Brain pericyte (primary cell): ENCODE data around the gene TWSG1.
"Not testable (repeated sequence)": the region's sequence is repeated elsewhere in the genome, so short reads cannot be mapped to it uniquely, and the experiment has no call there.

Experiments
- DNase-seq: peaks from one replicate; pipeline ENCODE4 v3.0.0-alpha.2; 2012; ENCODE audit warnings: low read depth, low spot score

Gene TWSG1

DNA sequence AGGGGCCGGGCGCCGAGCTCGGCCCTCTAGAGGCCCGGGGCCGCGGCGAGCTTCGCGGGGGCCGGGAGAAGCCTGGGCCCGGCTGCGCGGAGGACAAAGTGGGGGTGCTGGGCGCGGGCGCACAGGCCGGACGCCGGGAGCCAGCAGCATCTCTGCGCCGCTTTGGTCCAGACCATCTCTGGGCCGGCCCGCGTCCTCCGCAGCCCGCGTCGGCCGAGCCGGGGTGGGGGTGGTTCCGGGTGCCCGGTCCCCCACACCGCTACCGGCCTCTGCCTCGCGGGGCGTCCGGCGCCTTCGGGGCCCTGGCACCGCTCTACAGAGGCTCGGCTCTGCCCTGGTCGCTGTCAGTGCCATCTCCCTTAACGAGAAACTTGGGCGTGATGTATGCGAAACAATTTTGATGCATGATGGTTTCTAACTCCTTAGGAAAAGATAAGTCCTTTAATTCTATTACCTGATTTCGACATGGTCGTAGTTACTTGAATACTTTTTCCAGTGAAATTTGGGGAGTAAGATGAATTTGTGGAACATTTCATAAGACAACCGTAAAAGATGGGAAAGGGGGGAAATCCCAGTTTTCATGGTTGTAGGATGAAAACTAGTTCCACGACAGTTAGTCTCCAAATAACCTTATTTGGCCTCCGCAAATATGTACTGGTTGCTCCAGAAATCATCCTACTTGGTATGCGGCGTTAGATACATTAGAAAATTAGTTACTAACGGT is 562 bp downstream of the TWSG1 start:
- no peak for DNase-seq

DNA sequence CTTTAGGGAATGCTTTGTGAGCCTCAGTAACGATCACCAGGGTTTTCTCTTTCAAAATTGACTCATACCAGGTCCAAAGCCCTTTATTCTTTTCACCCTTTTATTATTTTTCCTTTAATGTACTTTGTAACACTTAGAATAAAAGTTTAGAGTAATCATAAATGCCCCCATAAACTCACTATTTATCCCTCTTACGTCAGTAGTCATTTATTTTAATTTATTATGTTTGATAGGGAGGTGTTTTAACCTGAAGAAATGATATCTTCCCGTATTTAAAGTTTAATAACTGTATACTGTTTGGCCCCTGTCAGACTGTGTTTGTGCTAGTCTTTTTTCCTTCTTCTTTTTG is 1.1 kb downstream of the TWSG1 start:
- no peak for DNase-seq

DNA sequence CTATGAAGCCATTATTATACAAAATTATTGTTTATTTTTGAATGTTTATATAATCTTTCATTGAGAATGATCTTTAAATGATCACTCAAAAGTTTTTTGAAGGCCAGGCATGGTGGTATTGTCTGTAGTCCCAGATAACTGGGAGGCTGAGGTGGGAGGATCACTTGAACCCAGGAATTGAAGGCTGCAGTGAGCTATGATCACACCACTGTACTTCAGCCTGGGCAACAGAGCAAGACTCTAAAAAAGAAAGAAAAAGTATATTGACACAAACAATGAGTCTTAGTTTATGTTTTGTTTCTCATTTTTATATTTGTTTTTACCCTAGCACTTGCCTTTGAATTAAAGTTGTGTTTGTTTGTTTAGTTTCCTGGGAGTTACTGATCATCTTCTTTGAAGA is 2.3 kb downstream of the TWSG1 start:
- DNase-seq = no peak

DNA sequence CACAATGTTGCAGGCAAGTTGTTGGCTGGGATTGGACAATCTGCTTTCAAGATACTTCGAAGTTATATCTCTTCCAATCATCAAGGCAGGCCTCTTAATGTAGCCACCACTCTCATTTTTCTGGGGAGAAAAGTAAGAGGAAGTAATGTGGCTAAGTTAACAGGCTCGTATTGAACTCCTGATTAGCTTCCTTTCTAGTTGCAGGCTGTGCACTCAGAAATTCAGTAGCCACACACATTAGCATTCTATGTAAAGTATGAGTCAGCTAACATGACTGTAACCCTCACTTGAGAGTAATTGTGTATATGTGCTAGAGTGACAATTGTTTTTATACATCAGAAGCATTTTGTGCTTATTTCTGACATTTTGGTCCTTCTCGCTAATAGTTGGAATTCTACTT is 3.3 kb downstream of the TWSG1 start:
- DNase-seq = no peak

DNA sequence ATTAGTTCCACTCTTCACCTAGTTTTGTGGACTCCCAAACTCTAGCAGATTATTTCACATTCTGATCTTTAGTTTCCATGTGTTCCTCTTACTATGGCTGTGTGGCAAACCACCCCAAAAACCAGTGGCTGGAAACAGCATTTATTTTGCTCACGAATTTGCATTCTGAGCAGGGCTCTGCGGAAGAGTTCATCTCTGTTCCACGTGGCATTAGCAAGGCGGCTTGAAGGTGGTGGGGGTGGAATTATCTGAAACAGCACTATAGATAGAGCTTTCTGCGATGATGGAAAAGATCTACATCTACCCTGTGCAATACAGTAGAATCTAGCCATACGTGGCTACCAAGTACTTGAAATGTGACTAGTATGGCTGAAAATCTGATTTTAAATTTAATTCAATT is 5.9 kb downstream of the TWSG1 start:
- DNase-seq = no peak

DNA sequence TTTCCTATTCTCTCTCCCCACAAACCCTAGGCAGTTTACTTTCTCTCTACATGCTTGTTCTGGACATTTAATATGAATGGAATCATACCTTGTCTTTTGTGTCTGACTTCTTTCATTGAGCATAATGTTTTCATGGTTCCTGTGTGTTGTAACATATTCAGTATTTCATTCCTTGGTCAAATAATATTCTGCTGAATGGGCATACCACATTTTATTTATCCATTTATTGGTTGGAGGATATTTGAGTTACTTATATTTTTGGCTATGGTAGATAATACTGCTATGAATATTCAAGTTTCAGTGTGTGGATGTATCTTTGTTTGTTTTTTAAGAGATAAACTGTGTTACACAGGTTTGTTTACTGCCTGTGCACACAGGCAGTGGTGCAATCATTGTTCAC is 9.0 kb downstream of the TWSG1 start:
- DNase-seq = no peak

DNA sequence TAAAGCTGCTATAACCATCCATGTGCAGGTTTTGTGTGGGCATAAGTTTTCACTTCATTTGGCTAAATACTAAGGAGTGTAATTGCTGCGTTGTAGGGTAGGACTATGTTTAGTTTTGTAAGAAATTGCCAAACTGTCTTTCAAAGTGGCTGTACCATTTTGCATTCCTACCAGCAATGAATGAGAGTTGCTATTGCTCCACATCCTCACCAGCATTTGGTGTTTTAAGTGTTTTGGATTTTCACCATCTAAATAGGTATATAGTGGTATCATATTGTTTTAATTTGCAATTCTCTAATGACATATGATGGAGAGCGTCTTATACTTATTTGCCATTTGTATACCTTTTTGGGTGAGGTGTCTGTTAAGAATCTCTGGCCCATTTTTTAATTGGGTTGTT is 12.2 kb downstream of the TWSG1 start:
- DNase-seq = no peak

DNA sequence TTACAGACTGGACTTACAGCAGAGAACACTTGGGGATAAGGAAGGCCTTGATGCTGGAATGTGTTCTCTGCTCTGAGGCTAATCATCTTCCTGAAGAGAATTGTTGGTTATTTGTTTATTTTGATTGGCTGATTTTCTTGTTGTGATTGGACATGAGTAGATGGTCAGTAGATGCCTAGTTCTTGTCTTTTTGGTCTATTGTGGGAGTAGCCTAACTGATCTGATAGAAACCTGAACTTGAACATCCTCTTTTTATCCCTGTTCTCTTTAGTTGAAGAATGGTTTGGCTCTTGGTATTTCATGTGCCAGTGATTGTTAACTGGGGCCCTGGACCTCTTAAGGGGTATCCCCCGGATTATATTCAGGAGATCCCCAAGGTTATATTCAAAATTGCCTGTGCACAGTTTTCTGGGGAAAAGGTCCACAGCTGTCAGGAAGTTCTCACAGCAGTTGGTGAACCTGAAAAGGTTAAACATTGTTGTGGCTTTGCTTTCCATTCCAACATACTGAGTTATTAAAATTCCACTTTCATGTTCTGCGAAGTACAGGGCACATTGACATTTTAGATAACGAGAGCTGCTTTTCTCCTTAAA is 13.6 kb downstream of the TWSG1 start:
- DNase-seq = peak; percentile 22

DNA sequence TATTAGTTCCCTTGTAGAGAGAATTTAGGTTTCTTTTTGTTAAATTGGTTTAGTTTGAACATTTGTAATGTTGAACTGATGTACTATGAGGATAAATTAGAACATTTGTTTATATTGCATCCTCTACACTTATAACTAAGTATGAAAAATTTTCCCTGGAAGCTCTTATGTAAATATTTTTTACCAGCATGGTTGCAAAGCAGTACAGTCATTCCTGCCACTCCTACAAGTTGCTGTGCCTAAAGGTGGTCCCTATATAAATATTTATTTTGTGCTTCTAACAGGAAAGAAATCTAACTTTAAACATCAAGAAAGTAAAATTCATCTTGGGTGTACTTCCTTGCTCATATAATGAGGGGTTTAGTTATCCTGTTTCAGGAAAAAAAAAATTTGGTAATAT is 14.2 kb downstream of the TWSG1 start:
- no peak for DNase-seq

DNA sequence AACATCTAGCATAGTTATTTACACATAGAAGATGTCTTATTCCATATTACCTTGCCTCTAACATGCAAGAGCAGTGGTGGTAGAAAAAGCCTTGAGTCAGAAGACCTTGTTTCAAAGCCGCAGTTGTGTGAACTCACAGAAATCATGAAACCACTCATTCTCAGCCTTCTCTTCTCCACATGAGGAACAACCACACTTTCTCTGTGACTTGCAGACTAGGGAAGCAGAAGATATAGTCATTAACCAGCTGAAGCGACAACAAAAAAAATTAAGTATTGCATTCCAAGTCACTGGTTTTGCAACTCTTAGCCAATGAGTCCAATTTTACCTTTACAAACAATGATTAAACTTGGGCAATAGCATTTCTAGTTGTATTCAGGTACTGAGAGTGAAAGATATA is 19.0 kb downstream of the TWSG1 start:
- DNase-seq = no peak

DNA sequence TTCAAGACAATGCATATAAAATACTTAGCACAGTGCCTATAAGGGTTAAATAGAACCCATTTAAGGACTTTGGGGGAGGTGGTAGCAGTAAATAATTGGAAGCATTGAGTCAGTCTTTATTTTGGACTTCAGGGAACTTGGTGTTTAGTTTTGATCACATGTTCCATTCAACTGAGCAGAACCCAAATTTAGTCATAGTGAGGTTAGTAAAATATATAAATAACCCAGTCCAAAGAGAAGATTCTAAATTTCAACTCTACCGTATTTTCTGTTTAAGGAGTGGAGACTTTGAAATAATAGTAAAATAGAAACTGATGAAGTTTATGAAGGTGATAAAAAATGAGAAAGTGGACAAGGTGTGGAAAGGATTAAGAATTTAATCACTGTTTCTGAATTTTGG is 19.7 kb downstream of the TWSG1 start:
- no peak for DNase-seq

DNA sequence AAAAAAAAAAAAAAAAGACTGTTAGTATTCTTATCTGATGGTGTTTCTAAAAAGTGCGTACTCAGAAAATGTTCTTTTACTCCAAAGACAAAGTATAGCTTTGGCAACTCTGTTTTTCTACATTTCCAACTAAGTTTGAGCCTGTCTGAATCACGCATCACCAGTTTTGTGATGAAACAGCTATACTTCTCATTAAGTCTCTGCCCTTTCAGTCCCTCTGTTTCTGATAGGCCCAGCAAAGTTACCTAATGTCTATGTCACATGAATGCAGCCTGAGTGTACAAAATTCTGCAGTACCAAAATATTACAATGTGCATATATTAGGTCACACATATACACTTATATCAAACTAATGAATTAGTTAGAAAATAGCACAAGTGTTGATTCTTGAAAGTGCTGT is 22.4 kb downstream of the TWSG1 start:
- DNase-seq = no peak

DNA sequence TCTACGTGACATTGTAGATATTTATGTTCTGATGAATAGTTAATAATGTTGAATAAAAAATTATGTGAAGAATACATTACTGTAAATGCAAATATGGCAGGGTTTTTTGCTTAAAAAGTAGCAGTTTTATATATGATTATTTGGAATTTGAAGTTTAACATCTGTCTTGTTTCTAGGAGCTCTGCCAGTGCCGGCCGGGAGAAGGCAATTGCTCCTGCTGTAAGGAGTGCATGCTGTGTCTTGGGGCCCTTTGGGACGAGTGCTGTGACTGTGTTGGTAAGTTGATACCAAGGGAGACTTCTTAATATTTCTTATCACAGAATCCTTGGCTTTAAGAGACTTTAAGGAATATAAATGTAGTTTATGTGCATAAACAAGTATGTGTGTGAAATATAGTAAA is 25.2 kb downstream of the TWSG1 start:
- no peak for DNase-seq

DNA sequence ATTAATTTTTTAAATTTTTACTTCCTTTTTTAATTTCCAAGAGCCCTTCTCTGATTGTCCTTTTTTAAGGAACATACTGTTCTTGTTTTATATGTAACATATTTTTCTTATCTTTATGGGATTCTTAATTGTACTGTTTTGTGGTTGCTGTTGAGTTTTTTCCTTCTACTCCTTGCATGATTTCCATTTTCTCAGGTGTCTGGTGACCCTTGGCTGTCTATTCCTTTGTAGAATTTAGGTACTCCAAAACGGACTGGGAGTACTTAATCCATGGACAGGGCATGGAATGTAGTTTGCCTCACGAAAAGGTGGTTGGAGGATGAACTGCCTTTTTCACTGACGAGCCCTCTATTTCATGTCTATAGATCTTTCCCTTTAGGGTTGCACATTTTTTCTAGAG is 26.6 kb downstream of the TWSG1 start:
- DNase-seq = no peak

DNA sequence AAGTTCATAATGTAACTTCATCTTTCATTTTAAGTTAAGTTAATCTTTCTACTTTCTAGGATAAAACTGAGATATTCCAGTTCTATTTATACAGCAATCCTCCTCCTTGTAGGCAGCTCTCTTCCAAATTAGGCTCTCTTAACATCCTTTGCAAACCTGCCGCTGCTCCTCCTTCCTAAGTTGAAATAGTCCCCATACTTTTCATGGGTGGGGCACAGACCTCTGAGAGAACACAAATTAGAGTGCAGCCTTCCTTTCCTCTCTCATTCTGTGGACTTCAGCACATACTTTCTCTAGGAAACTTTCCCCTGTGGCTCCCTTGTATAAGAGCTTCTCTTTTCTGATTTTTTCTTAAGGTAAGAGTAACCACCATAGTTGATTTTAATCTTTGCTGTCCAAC is 28.3 kb downstream of the TWSG1 start:
- DNase-seq = no peak

DNA sequence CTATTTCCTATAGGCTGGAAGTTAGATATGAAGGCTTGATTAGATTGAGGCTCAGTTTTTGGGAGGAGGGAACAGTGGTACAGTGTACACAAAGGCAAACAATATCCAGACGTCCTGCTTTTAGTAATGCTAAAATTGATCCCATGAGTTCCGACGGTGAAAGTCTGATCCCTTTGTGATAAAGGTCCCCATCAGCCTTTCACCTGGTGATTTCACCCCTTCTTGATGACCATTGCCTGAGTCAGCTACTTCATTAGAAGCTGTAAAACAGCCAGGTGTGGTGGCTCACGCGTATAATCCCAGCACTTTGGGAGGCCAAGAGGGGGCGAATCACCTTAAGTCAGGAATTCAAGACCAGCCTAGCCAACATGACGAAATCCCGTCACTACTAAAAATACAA is 29.7 kb downstream of the TWSG1 start:
- no peak for DNase-seq

DNA sequence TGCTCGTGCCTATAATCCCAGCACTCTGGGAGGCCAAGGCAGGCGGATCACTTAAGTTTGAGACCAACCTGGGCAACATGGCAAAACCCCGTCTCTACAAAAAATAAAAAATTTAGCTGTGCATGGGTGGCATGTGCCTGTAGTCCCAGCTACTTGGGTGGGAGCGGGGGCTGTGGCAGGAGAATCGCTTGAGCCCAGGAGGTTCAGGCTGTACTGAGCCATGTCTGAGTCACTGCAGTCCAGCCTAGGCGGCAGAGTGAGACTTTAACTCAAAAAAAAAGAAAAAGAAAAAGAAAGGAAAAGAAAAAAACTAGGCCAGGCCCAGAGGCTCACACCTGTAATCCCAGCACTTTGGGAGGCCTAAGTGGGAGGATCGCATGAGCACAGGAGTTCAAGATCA is 30.8 kb downstream of the TWSG1 start:
- DNase-seq = no peak

DNA sequence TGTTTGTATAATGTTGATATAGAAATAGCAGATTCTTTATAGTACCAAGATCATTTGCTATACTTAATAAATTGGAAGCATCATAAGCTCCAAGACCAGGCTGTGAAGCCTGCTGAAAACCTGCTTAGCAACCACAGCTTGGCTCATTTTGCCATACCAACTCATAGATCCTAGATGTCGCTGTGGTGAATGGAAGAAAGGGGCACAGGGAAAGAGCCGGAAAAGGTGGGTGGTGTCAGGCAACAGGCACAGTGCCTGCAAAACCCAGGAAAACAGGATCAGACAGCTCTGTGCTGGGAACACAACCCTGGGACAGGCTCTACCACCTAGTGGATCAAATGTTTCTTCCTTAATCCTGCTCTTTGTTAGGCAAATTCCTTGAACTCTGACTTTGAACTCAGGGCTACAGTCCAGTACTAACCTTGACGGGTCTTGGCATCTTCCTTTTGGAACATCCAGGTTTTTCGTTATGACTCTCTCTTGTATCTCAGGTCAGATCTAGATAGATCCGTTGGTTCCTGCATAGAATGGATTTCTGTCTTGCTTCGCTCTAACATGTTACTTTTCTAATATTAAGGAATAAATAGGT is 31.6 kb downstream of the TWSG1 start:
- DNase-seq = no peak

DNA sequence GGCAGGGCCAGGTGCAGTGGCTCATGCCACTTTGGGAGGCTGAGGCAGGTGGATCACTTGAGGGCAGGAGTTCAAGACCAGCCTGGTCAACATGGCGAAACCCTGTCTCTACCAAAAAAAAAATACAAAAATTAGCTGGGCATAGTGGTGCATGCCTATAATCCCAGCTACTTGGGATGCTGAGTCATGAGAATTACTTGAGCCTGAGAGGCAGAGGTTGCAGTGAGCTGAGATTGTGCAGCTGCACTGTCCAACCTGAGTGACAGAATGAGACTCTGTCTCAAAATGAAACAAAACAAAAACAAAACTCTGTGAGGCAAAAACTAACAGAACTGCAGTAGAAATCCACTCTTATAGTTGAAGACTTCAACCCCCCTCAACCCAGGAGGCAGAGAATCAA is 38.7 kb downstream of the TWSG1 start:
- not testable (repeated sequence) for DNase-seq

DNA sequence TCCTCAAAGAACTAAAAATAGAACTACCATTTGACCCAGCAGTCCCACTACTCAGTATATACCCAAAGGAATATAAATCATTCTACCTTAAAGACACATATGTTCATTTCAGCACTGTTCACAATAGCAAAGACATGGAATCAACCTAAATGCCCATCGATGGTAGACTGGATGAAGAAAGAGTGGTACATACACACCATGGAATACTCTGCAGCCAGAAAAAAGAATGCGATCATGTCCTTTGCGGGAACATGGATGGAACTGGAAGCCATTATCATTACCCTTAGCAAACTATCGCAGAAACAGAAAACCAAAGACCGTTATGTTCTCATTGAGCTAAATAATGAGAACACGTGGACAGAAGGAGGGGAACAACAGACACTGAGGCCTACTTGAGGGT is 44.5 kb downstream of the TWSG1 start:
- DNase-seq = no peak

DNA sequence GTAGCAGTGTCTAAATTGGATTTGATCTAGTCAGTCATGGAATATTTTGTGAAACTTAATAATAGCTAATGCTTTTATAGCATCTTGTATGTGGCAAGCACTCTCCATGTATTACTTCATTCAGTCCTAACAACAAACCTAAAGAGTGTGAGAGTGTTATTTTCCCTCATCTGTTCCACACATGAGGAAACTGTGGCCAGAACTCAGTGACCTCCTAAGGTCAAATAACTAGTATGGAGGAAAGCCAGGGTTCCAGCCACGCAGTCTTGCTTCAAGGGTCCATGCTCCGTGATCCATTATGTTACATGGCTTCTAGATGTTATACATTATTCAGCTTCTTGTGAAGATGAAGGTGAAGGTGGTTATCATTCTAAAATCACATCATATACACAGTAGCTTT is 45.5 kb downstream of the TWSG1 start:
- DNase-seq = no peak

DNA sequence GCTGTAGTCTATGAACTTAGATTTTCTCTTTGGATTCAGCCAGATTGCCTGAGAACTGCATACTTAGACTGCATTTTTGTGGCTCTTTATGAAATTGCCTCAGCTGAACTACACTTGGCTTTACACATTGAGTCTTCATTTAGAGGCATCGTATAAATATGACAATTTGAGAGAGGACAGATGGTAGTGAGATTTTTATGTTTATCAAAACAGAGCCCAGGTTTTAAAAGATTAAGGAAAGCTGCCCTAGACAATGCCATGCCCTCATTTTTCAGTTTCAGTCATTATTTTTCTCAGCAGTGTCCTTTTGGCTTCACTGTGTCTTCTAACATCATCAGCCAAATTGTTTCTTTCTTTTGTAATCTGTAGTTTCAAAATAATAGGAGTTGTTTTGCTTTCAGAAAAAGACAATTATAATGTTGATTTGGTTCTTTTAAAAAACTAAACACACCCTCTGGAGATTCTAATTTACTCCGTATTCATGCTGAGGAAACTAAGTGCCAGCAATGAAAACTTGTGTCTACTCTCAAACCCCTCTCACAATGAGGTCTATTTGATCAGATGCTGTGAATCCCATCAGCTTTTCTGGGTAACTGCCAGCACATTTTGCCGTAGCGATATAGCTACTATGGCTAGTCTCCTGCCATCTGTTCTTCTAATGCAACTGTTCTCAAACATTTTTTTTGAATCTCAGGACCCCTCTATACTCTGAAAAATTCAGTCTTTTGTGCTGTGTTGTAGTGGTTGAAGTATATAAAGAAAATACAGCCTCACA is 46.2 kb downstream of the TWSG1 start:
- DNase-seq = no peak

DNA sequence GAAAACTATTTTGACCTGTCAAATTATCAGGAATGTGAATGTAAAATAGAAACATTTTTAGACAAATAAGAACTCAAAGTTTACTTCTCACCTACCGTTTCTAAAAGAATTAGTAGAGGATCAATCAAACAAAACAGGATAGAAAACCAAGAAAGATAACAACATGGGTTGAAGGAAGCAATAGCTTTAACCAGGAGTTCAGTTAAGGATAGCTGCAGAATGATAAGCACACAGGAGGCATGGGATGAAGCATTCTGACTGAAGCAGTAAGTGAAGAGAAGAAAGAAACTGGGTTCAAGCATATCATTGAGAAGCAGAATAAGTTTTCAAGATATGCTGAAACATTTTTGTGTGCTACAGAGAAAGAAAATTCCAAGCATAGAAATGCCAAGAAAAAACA is 52.3 kb downstream of the TWSG1 start:
- no peak for DNase-seq
